Cardiac fibroblast (primary cell): ENCODE measurements around the gene SHISA4.

Experiments
- DNase-seq, 2 donors: peaks; one replicate each; pipeline versions ENCODE4 v3.0.0 to v3.0.0-alpha.2; 2010; ENCODE audit warnings: low read depth in 2 of 2
- H3K4me3 ChIP-seq, 2 donors: replicated peaks in 1 of 2; 1 replicate in 1 of 2; 2 replicates in 1 of 2; pipeline ENCODE4 v1.5.1; 2011; ENCODE audit warnings: low read depth in 2 of 2, low read length in 2 of 2, mild to moderate bottlenecking in 2 of 2, moderate library complexity in 1 of 2
- TF ChIP-seq, protein P1 (sequence below): IDR thresholded peaks from one replicate; pipeline ENCODE4 v1.5.1; 2011; ENCODE audit warnings: low read depth, mild to moderate bottlenecking, low read length, inconsistent platforms

Gene SHISA4

DNA sequence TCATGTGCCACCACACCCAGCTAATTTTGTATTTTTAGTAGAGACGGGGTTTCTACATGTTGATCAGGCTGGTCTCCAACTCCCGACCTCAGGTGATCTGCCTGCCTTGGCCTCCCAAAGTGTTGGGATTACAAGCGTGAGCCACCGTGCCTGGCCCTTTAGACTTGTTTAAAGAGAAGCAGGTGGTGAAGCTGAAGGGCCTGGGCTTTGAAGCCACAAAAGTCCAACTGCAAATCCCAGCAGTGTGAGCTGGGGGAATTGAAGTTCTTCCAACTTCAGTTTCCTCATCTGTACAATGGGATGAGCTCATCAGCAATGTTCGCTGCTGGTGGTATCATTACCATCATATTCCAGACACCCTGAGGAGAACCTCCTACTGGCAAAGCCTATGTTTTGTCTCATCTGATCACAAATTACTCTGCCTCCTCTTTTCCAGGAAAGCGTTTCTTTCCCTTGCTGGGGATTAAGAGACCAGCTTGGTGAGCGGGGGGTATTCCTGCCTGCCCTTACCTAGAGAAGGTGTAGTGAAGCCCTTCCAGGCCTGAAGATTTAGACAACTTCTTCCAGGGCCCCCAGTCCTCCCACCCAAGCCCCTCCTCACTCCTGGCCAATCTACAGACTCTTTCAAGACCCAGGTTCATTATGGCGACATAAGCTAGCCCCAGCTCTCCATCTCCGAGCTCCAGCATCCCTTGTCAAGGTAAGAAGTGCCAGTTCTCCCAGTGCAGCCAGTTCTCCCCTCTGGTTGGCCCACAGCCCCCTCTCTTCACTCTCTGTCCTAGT lies 2.4 kb upstream of the SHISA4 start:
- DNase-seq: peak in 1 of 2 donors; percentile 38
- TF ChIP-seq, protein P1, sequence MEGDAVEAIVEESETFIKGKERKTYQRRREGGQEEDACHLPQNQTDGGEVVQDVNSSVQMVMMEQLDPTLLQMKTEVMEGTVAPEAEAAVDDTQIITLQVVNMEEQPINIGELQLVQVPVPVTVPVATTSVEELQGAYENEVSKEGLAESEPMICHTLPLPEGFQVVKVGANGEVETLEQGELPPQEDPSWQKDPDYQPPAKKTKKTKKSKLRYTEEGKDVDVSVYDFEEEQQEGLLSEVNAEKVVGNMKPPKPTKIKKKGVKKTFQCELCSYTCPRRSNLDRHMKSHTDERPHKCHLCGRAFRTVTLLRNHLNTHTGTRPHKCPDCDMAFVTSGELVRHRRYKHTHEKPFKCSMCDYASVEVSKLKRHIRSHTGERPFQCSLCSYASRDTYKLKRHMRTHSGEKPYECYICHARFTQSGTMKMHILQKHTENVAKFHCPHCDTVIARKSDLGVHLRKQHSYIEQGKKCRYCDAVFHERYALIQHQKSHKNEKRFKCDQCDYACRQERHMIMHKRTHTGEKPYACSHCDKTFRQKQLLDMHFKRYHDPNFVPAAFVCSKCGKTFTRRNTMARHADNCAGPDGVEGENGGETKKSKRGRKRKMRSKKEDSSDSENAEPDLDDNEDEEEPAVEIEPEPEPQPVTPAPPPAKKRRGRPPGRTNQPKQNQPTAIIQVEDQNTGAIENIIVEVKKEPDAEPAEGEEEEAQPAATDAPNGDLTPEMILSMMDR: no peak
- H3K4me3 ChIP-seq: no peak overlapping the region

DNA sequence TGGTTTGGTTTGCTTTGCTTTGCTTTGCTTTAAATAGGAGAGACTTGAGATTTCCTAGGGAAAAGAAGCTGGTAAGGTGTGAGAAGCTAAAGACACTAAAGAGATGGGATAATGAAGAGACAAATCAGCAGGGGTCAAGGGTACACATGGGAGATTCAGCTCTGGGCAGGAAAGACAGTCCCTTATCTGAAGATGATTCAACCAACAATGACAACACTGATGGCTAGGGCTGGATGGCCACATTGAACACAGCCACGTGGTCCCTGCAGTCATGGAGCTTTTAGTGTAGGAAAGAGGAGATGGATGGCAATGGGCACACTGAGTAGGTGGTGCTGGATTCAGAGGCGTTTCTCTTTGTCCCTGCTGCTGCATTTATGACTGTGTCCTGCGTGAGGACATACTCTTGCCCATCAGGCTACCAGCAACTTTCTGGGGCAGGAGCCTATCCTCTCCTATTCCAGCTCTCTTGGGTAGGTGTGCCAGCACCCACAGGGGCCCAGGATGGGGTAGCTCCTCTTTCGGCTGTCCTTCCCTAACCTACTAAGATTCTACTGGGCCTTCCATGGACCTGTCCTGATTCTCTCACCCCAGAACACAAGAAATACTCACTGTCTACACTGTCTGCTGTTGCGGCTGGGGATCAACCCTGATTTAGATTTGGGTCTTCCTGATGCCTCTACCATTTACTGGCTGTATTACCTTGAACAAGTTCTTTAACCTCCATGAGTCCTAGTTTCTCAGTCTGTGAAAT lies 1.4 kb upstream of the SHISA4 start:
- H3K4me3 ChIP-seq: no peak overlapping the region
- DNase-seq: no peak

DNA sequence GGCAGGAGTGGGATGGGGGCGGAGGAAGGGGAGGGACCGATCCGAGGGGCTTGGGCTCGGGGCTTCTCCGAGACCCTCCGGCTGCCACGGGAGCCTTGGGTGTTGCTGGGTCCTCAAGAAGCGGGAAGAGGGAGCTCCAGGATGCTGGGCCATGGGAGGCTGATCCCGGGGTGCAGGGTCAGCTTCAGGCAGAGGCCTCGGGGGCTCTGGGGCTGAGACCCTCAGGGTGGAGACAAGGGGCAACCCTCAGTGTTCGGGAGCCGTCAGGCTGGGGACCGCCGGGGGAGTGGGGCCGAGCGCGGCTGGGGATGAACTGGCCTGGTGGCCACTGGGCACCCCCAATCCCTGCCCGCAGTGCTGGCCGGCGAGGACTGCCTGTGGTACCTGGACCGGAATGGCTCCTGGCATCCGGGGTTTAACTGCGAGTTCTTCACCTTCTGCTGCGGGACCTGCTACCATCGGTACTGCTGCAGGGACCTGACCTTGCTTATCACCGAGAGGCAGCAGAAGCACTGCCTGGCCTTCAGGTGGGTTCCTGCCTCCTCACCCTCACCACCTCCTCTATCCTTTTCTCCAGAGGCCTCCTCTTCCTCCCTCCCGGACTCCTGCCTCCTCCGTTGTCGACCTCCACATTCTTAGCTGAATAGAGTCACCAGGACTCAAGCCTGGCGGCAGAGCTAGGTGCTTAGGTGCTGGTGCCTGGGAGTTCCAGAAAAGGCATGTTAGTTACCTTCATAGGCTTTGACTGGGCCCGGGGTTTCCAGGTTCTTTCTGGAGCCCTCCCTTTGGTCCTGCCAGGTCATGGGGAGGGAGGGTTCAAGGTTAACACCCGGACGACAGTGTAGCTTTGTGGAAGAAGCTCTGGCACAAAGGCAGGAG lies 631 bp downstream of the SHISA4 start:
- DNase-seq: no peak
- peak overlapping the region; percentile 71 to 76 for H3K4me3 ChIP-seq
- TF ChIP-seq, protein P1: no peak

More for the DNA sequence above, 1.4 kb upstream of the SHISA4 start:
- TF ChIP-seq, protein P1: no peak

DNA sequence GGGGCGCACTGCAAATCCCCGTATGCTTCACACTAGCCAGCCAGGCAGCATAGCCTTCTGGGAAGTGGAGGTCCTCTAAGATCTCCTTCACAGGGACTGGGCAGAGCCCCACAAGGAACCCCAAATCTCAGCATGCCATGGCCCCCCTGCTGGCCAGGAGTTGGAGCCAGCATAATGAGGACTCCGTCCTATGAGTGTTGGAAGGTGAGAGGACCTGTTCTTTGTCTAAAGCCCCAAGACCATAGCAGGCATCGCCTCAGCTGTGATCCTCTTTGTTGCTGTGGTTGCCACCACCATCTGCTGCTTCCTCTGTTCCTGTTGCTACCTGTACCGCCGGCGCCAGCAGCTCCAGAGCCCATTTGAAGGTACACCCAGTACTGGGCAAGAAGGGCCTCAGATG lies 1.5 kb downstream of the SHISA4 start:
- no peak for DNase-seq
- TF ChIP-seq, protein P1: no peak
- H3K4me3 ChIP-seq: no peak overlapping the region

DNA sequence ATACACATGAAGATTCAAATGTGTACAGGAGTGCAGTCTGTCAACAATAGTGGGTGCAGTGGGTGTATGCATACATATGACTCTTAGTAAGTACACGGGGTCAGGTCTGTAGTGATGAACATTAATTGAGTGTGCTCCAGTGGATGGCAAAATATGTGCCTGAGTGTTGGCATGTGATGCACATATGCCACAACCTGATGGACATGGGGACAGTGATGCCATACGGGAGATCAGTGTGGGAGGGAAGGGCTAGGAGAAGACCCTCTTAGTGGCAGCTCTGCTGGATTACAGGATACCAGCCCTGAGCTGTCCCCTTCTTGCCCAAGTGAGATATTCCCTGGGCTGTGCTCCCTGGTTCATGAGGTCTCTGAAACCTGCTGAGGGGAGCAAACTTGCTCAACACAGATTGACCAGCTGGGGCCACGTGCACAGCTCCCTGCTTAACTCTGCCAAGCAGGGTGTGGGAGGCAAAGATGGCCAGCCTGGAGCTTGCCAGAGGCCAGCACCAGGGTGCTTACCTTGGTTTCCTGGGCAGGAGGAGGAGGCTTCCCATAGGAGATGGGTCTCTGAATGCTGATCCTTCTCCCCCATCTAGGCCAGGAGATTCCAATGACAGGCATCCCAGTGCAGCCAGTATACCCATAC lies 2.2 kb downstream of the SHISA4 start:
- TF ChIP-seq, protein P1: no peak
- no peak overlapping the region for H3K4me3 ChIP-seq
- DNase-seq: no peak

DNA sequence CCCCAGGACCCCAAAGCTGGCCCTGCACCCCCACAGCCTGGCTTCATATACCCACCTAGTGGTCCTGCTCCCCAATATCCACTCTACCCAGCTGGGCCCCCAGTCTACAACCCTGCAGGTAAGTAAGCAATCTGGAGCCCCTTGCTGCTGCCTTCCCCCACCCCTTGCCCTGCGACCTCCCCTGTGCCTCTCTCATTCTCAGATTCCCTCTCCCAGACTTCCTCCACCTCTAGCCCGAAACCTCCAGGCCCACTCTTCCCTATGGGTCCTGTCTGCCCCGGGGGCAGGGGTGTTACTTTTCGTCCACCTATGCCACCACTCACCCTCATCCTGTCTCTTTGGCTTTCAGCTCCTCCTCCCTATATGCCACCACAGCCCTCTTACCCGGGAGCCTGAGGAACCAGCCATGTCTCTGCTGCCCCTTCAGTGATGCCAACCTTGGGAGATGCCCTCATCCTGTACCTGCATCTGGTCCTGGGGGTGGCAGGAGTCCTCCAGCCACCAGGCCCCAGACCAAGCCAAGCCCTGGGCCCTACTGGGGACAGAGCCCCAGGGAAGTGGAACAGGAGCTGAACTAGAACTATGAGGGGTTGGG lies 2.9 kb downstream of the SHISA4 start:
- H3K4me3 ChIP-seq: no peak overlapping the region
- TF ChIP-seq, protein P1: no peak
- DNase-seq: no peak
